H9 (cell line): ENCODE data around the gene MBNL1. TPM values are rescaled to one million over a fixed set of nuclear protein-coding genes. Genes with fewer than 3 reads are reported as not detected.

Source experiments
- DNase-seq: peaks from one replicate; pipeline ENCODE4 v3.0.0-alpha.2; 2017
- H2AFZ ChIP-seq: one replicate; pipeline ENCODE4 v1.6.1; 2013; ENCODE audit warnings: mild to moderate bottlenecking, low read length, control low read depth, moderate library complexity
- H2AK5ac ChIP-seq: 2 replicates; pipeline ENCODE4 v1.6.1; 2013; ENCODE audit warnings: low read length, control low read depth, mixed read lengths; ENCODE audit not compliant: insufficient read length
- H2BK120ac ChIP-seq: one replicate; pipeline ENCODE4 v1.6.1; 2013; ENCODE audit warnings: low read depth, mild to moderate bottlenecking, low read length, control low read depth, inconsistent platforms; ENCODE audit not compliant: poor library complexity, severe bottlenecking
- H2BK12ac ChIP-seq: 2 replicates; pipeline ENCODE4 v1.6.1; 2013; ENCODE audit warnings: low read length, control low read depth, mixed read lengths, low read depth; ENCODE audit not compliant: insufficient read length
- H2BK15ac ChIP-seq: 2 replicates; pipeline ENCODE4 v1.6.1; 2013; ENCODE audit warnings: low read depth, low read length, control low read depth
- H2BK20ac ChIP-seq: one replicate; pipeline ENCODE4 v1.6.1; 2013; ENCODE audit warnings: low read depth, mild to moderate bottlenecking, low read length, control low read depth, inconsistent platforms; ENCODE audit not compliant: poor library complexity, severe bottlenecking
- H2BK5ac ChIP-seq: 2 replicates; pipeline ENCODE4 v1.6.1; 2013; ENCODE audit warnings: low read length, control low read depth, mixed read lengths; ENCODE audit not compliant: insufficient read length
- H3K14ac ChIP-seq: 2 replicates; pipeline ENCODE4 v1.6.1; 2013; ENCODE audit warnings: low read length, control low read depth; ENCODE audit not compliant: insufficient read depth
- H3K18ac ChIP-seq: 2 replicates; pipeline ENCODE4 v1.6.1; 2013; ENCODE audit warnings: low read depth, mild to moderate bottlenecking, mixed read lengths, low read length, control low read depth; ENCODE audit not compliant: insufficient read length
- H3K23ac ChIP-seq: 2 replicates; pipeline ENCODE4 v1.6.1; 2013; ENCODE audit warnings: low read length, control low read depth, mixed read lengths, low read depth; ENCODE audit not compliant: insufficient read length
- H3K23me2 ChIP-seq: 2 replicates; pipeline ENCODE4 v1.6.1; 2013; ENCODE audit warnings: low read depth, mild to moderate bottlenecking, mixed read lengths, low read length, control low read depth; ENCODE audit not compliant: insufficient read length, poor library complexity, severe bottlenecking
- H3K27ac ChIP-seq: 2 replicates; pipeline ENCODE4 v1.5.1; 2013; ENCODE audit warnings: low read length, control low read depth, mixed read lengths, low read depth; ENCODE audit not compliant: insufficient read length
- H3K27me3 ChIP-seq: 2 replicates; pipeline ENCODE4 v1.6.1; 2013; ENCODE audit warnings: low read length, control low read depth, inconsistent platforms; ENCODE audit not compliant: insufficient read depth
- H3K4ac ChIP-seq: 2 replicates; pipeline ENCODE4 v1.6.1; 2013; ENCODE audit warnings: low read depth, mild to moderate bottlenecking, control low read depth, inconsistent platforms, low read length, moderate library complexity
- H3K4me1 ChIP-seq: 2 replicates; pipeline ENCODE4 v1.6.1; 2013; ENCODE audit warnings: low read length, control low read depth, inconsistent platforms; ENCODE audit not compliant: insufficient read depth
- H3K4me2 ChIP-seq: 2 replicates; pipeline ENCODE4 v1.6.1; 2013; ENCODE audit warnings: low read length, control low read depth, mixed read lengths; ENCODE audit not compliant: insufficient read length, insufficient read depth
- H3K56ac ChIP-seq: 2 replicates; pipeline ENCODE4 v1.6.1; 2013; ENCODE audit warnings: low read depth, mild to moderate bottlenecking, mixed read lengths, low read length, control low read depth; ENCODE audit not compliant: insufficient read length
- H3K79me1 ChIP-seq: 2 replicates; pipeline ENCODE4 v1.6.1; 2013; ENCODE audit warnings: low read depth, mild to moderate bottlenecking, moderate library complexity, low read length, control low read depth, inconsistent platforms; ENCODE audit not compliant: insufficient read depth, poor library complexity, severe bottlenecking
- H3K79me2 ChIP-seq: 2 replicates; pipeline ENCODE4 v1.6.1; 2013; ENCODE audit warnings: low read length, control low read depth, inconsistent platforms; ENCODE audit not compliant: insufficient read depth
- H3K9ac ChIP-seq: 2 replicates; pipeline ENCODE4 v1.6.1; 2013; ENCODE audit warnings: low read length, control low read depth, mixed read lengths; ENCODE audit not compliant: insufficient read length; ENCODE audit errors: extremely low read depth
- H3K9me3 ChIP-seq: one replicate; pipeline ENCODE4 v1.6.1; 2013; ENCODE audit warnings: low read depth, low read length, inconsistent platforms; ENCODE audit not compliant: control insufficient read depth
- H3T11ph ChIP-seq: one replicate; pipeline ENCODE4 v1.6.1; 2013; ENCODE audit warnings: mild to moderate bottlenecking, low read length, control low read depth, inconsistent platforms
- H4K20me1 ChIP-seq: one replicate; pipeline ENCODE4 v1.6.1; 2013; ENCODE audit not compliant: control insufficient read depth, insufficient read length, insufficient read depth
- H4K5ac ChIP-seq: 2 replicates; pipeline ENCODE4 v1.6.1; 2013; ENCODE audit warnings: low read depth, mild to moderate bottlenecking, mixed read lengths, low read length, control low read depth; ENCODE audit not compliant: insufficient read length
- H4K8ac ChIP-seq: replicated peaks from 2 replicates; pipeline ENCODE4 v1.6.1; 2013; ENCODE audit warnings: low read length, control low read depth, mixed read lengths, low read depth; ENCODE audit not compliant: insufficient read length
- H4K91ac ChIP-seq: 2 replicates; pipeline ENCODE4 v1.6.1; 2013; ENCODE audit warnings: low read depth, mild to moderate bottlenecking, moderate library complexity, mixed read lengths, low read length, control low read depth; ENCODE audit not compliant: insufficient read length
- H3K27ac Mint-ChIP-seq, 3 experiments: 2 replicates in 2 of 3; 3 replicates in 1 of 3; pipeline ENCODE4 v1.8.0; 2020 to 2021; ENCODE audit warnings: mixed read lengths in 3 of 3, mild to moderate bottlenecking in 1 of 3, moderate library complexity in 1 of 3
- H3K27me3 Mint-ChIP-seq: 2 replicates; pipeline ENCODE4 v1.8.0; 2021; ENCODE audit warnings: low read depth, mild to moderate bottlenecking, moderate library complexity, mixed read lengths
- H3K36me3 Mint-ChIP-seq, 3 experiments: 2 replicates in 2 of 3; 3 replicates in 1 of 3; pipeline ENCODE4 v1.8.0; 2020 to 2021; ENCODE audit warnings: low read depth in 3 of 3, mixed read lengths in 3 of 3; ENCODE audit not compliant: insufficient read depth in 1 of 3
- H3K4me1 Mint-ChIP-seq, 2 experiments: 2 replicates each; pipeline ENCODE4 v1.8.0; 2020; ENCODE audit warnings: mixed read lengths in 2 of 2
- H3K4me3 Mint-ChIP-seq, 2 experiments: 2 replicates in 1 of 2; 3 replicates in 1 of 2; pipeline ENCODE4 v1.8.0; 2020 to 2021; ENCODE audit warnings: mild to moderate bottlenecking in 2 of 2, mixed read lengths in 2 of 2, moderate library complexity in 1 of 2
- H3K9me3 Mint-ChIP-seq, 2 experiments: 2 replicates in 1 of 2; 3 replicates in 1 of 2; pipeline ENCODE4 v1.8.0; 2020; ENCODE audit warnings: mild to moderate bottlenecking in 2 of 2, mixed read lengths in 2 of 2, moderate library complexity in 1 of 2
- WGBS: extraction: QIAGEN DNeasy Blood & Tissue Kit; methylation state at CpG from one replicate; pipeline ENCODE4 v1.1.7; 2013; ENCODE audit warnings: missing lambda C conversion rate, low lambda C conversion rate, mixed read lengths; ENCODE audit not compliant: insufficient read length; ENCODE audit errors: extremely low coverage; 5-methylcytosine and 5-hydroxymethylcytosine counted together
- total RNA-seq: library from RNA; stranded (reverse); gene quantifications from 2 replicates; pipeline ENCODE4 v1.2.1, GENCODE V29; 2021
- TF ChIP-seq, protein P1 (sequence below): fragments of 200-600 bp; sonication (generic); conservative IDR thresholded peaks from 3 replicates; pipeline ENCODE4 v1.8.0; 2021; ENCODE audit warnings: antibody characterized with exemption, mild to moderate bottlenecking

MBNL1 gene
- total RNA-seq, 1 experiment from 2014 or later: 14.9 TPM

DNA sequence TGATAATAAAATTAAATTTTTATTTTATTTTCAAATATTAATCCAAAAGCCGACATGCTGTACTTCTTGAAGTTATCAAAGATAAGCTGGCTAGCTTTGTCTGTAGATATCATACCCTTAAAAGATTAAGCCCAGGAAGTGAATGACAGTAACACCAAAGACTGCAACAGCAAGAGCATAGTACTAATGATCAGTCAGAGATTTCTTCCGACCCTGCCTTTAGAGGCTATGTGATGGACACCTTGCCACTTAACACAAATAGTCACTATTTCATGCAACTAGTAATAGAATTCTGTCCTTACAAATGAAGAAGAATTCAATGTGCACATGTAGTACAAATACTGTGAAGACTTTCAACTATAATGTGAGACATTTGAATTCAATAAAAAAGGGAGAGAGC lies 9.3 kb upstream of the MBNL1 start:
- no peak overlapping the region for H3K4me3 Mint-ChIP-seq
- H4K8ac ChIP-seq: no peak overlapping the region
- H3K27me3 ChIP-seq: no peaks in the 10 kb centered on the region
- H3K4ac ChIP-seq: no peak overlapping the region
- no peak overlapping the region for H3K9ac ChIP-seq
- H3K27ac ChIP-seq: no peak overlapping the region
- H3K79me2 ChIP-seq: no peaks in the 10 kb centered on the region
- no peak overlapping the region for H3K4me2 ChIP-seq
- H3K14ac ChIP-seq: no peak overlapping the region
- DNase-seq: no peak
- H3T11ph ChIP-seq: no peak overlapping the region
- H3K4me1 ChIP-seq: no peaks in the 10 kb centered on the region
- WGBS: no CpG with 5 or more reads among the region's 2 CpGs
- H4K91ac ChIP-seq: no peak overlapping the region
- H3K23ac ChIP-seq: no peak overlapping the region
- no peak overlapping the region for H3K18ac ChIP-seq
- H3K56ac ChIP-seq: no peak overlapping the region
- no peak overlapping the region for H2BK12ac ChIP-seq
- H3K36me3 Mint-ChIP-seq: no peaks in the 10 kb centered on the region
- H4K5ac ChIP-seq: no peak overlapping the region
- no peak overlapping the region for H2AK5ac ChIP-seq
- no peak overlapping the region for H2BK5ac ChIP-seq
- TF ChIP-seq, protein P1, sequence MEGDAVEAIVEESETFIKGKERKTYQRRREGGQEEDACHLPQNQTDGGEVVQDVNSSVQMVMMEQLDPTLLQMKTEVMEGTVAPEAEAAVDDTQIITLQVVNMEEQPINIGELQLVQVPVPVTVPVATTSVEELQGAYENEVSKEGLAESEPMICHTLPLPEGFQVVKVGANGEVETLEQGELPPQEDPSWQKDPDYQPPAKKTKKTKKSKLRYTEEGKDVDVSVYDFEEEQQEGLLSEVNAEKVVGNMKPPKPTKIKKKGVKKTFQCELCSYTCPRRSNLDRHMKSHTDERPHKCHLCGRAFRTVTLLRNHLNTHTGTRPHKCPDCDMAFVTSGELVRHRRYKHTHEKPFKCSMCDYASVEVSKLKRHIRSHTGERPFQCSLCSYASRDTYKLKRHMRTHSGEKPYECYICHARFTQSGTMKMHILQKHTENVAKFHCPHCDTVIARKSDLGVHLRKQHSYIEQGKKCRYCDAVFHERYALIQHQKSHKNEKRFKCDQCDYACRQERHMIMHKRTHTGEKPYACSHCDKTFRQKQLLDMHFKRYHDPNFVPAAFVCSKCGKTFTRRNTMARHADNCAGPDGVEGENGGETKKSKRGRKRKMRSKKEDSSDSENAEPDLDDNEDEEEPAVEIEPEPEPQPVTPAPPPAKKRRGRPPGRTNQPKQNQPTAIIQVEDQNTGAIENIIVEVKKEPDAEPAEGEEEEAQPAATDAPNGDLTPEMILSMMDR: no peak
- peaks cover 9 to 10% of the 10 kb centered on the region in 2 experiments for H3K4me1 Mint-ChIP-seq
- H3K79me1 ChIP-seq: no peaks in the 10 kb centered on the region
- no peak overlapping the region for H2AFZ ChIP-seq
- no peak overlapping the region for H3K27ac Mint-ChIP-seq
- H3K23me2 ChIP-seq: no peaks in the 10 kb centered on the region
- no peak overlapping the region for H2BK120ac ChIP-seq
- H3K9me3 Mint-ChIP-seq: no peaks in the 10 kb centered on the region
- H3K9me3 ChIP-seq: no peaks in the 10 kb centered on the region
- H2BK15ac ChIP-seq: no peak overlapping the region
- H4K20me1 ChIP-seq: no peaks in the 10 kb centered on the region
- H2BK20ac ChIP-seq: no peak overlapping the region
- H3K27me3 Mint-ChIP-seq: no peaks in the 10 kb centered on the region
